ENCODE data around the gene HAUS8. TPM values are rescaled to one million over a fixed set of nuclear protein-coding genes. Genes with fewer than 3 reads are reported as not detected.

HAUS8 gene
- total and polyA plus RNA-seq, 9 of the 15 experiments (the other 6 are each of a cell fraction or from before 2014, with no cell fraction given) = 20.5 to 53.2 (median 36.0) TPM

GRCh38 chr19:17075035-17075863 lies at the start of gene HAUS8, which contains the start of gene MYO9B (continued):
- 0 out of 2 replicates have a peak, but pooled peaks have one; percentile 71 for TF ChIP-seq RREB1 (CRISPR knock-in tag; IDR thresholded peaks at IDR 0.05)
- TF ChIP-seq C11orf30 (IDR thresholded peaks at IDR 0.05; ENCODE audit: low read depth) = peak; percentile 55; the same call in 1 of the 2 replicates
- TF ChIP-seq PML (IDR thresholded peaks at IDR 0.05; ENCODE audit: low read length) = peak; percentile 80; the same call in 1 of the 2 replicates
- TF ChIP-seq ZNF3 (CRISPR knock-in tag; IDR thresholded peaks at IDR 0.05) = no peak
- no peak for TF ChIP-seq CGGBP1 (CRISPR knock-in tag; IDR thresholded peaks at IDR 0.05)
- no peak; the same call in 1 of the 2 replicates for TF ChIP-seq ZNF511 (CRISPR knock-in tag; IDR thresholded peaks at IDR 0.05)
- TF ChIP-seq POLR3G (IDR thresholded peaks at IDR 0.05; ENCODE audit: extremely low read depth, insufficient read length, insufficient replicate concordance) = no peak
- TF ChIP-seq ELK3 (CRISPR knock-in tag; IDR thresholded peaks at IDR 0.05) = no peak
- no peak for TF ChIP-seq THRAP3 (IDR thresholded peaks at IDR 0.05; ENCODE audit: borderline replicate concordance)
- no peak for TF ChIP-seq LEF1 (IDR thresholded peaks at IDR 0.05)
